GM18861 (cell line): Measurements from ENCODE around the gene PSMB10.
A peak's percentile ranks its signal among the peaks of the same experiment; 100 is the strongest.

Experiments
- ATAC-seq: cut with Tn5 transposase; IDR thresholded peaks from one replicate; pipeline ENCODE4 v1.9.1; 2021; ENCODE audit not compliant: unreplicated experiment

The PSMB10 gene

GRCh38 chr16:67897231-67897630, 39.4 kb downstream of the PSMB10 start:
- ATAC-seq = no peak

- ATAC-seq = no peak
Measured at GRCh38 chr16:67893743-67894399, 42.8 kb downstream of the PSMB10 start.

- ATAC-seq = peak; percentile 73
Measured at GRCh38 chr16:67892899-67893742, 43.5 kb downstream of the PSMB10 start, which contains the start of gene PSKH1. TSS of gene PSKH1 (plus strand) at chr16:67893254. CDS start at chr16:67908750, 15,496 bp downstream.

GRCh38 chr16:67892375-67892774, 44.3 kb downstream of the PSMB10 start:
- no peak for ATAC-seq

GRCh38 chr16:67888331-67888730, 48.3 kb downstream of the PSMB10 start:
- no peak for ATAC-seq

- ATAC-seq = no peak
Measured at GRCh38 chr16:67886387-67886786, 50.3 kb downstream of the PSMB10 start.

GRCh38 chr16:67885976-67886375, 50.7 kb downstream of the PSMB10 start:
- ATAC-seq = no peak

GRCh38 chr16:67885545-67885944, 51.1 kb downstream of the PSMB10 start:
- ATAC-seq = no peak

- no peak for ATAC-seq
Measured at GRCh38 chr16:67884684-67885083, 52.0 kb downstream of the PSMB10 start, which contains the start of gene NRN1L. TSS of gene NRN1L (plus strand) at chr16:67884885. CDS start at chr16:67884904, 19 bp downstream.
